ENCODE results near the gene FIBCD1. TPM values are rescaled to one million over a fixed set of nuclear protein-coding genes. Genes with fewer than 3 reads are reported as not detected.

FIBCD1 gene
- total RNA-seq (2014; rRNA removed; shearing (Covaris generic)) = 1.6 and 2.6 TPM in 2 replicates

- DNase-seq (ENCODE audit: low spot score) = no peak
Observed at GRCh38 chr9:130938652-130939404, at the start of gene FIBCD1. Gene FIBCD1 (minus strand): TSS chr9:130939247. CDS start chr9:130938607, 640 bp downstream.

GRCh38 chr9:130988400-130988747 lies 49.3 kb upstream of the FIBCD1 start:
- DNase-seq (ENCODE audit: low spot score) = no peak

GRCh38 chr9:130987738-130988399 lies 48.8 kb upstream of the FIBCD1 start:
- DNase-seq (ENCODE audit: low spot score) = no peak

GRCh38 chr9:130987054-130987453 lies 48.0 kb upstream of the FIBCD1 start:
- DNase-seq (ENCODE audit: low spot score) = no peak

GRCh38 chr9:130986356-130986965 lies 47.4 kb upstream of the FIBCD1 start:
- no peak for DNase-seq (ENCODE audit: low spot score)

- no peak for DNase-seq (ENCODE audit: low spot score)
Observed at GRCh38 chr9:130985606-130986162, 46.6 kb upstream of the FIBCD1 start.

- no peak for DNase-seq (ENCODE audit: low spot score)
Observed at GRCh38 chr9:130985029-130985428, 46.0 kb upstream of the FIBCD1 start.

GRCh38 chr9:130984521-130984920 lies 45.5 kb upstream of the FIBCD1 start:
- no peak for DNase-seq (ENCODE audit: low spot score)

GRCh38 chr9:130983970-130984369 lies 44.9 kb upstream of the FIBCD1 start:
- DNase-seq (ENCODE audit: low spot score) = no peak

- DNase-seq (ENCODE audit: low spot score) = no peak
Observed at GRCh38 chr9:130983359-130983670, 44.3 kb upstream of the FIBCD1 start.

- no peak for DNase-seq (ENCODE audit: low spot score)
Observed at GRCh38 chr9:130982636-130983358, 43.8 kb upstream of the FIBCD1 start.

- DNase-seq (ENCODE audit: low spot score) = no peak
Observed at GRCh38 chr9:130981756-130982137, 42.7 kb upstream of the FIBCD1 start.

- no peak for DNase-seq (ENCODE audit: low spot score)
Observed at GRCh38 chr9:130981002-130981755, 42.1 kb upstream of the FIBCD1 start.

GRCh38 chr9:130980526-130980925 lies 41.5 kb upstream of the FIBCD1 start:
- DNase-seq (ENCODE audit: low spot score) = no peak

GRCh38 chr9:130979591-130980385 lies 40.7 kb upstream of the FIBCD1 start:
- DNase-seq (ENCODE audit: low spot score) = no peak

- DNase-seq (ENCODE audit: low spot score) = no peak
Observed at GRCh38 chr9:130977811-130978221, 38.8 kb upstream of the FIBCD1 start.

- no peak for DNase-seq (ENCODE audit: low spot score)
Observed at GRCh38 chr9:130975932-130976841, 37.1 kb upstream of the FIBCD1 start.

GRCh38 chr9:130975156-130975555 lies 36.1 kb upstream of the FIBCD1 start:
- DNase-seq (ENCODE audit: low spot score) = no peak

- no peak for DNase-seq (ENCODE audit: low spot score)
Observed at GRCh38 chr9:130974697-130975096, 35.6 kb upstream of the FIBCD1 start.

Measured in A172 (cell line).